ENCODE measurements around the gene WNT3A.

DNA sequence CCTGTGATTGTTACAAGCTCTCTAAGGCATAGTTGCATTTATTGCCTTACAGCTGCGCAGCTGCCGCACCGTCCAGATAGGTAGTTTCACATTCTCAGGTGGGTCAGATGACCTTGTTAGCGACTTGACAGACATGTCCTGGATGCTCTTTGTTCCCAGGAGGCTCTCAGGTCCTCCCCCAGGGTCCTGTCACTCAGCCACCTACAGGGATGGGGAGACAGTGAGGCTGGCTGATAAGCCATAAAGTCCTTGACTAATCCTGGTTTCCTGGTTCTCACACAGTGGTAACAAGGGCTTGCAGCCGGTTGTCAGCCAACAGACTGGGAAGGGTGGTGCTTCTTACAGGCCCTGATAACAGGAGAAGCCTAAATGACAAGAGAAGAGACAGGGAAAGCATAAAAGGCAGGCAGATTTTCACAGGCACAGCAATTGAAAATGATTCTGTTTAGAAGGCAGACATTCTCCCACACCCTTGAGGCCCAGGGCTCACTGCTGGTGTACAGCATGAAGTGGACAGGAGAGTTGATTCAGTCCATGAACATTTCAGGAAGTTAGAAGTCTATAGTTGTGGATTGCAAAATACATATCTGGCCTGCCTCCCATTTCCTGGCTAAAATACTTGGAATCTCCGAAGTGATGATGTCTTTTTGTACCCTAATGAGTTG lies 78.6 kb downstream of the WNT3A start:
- TF ChIP-seq, protein P1, sequence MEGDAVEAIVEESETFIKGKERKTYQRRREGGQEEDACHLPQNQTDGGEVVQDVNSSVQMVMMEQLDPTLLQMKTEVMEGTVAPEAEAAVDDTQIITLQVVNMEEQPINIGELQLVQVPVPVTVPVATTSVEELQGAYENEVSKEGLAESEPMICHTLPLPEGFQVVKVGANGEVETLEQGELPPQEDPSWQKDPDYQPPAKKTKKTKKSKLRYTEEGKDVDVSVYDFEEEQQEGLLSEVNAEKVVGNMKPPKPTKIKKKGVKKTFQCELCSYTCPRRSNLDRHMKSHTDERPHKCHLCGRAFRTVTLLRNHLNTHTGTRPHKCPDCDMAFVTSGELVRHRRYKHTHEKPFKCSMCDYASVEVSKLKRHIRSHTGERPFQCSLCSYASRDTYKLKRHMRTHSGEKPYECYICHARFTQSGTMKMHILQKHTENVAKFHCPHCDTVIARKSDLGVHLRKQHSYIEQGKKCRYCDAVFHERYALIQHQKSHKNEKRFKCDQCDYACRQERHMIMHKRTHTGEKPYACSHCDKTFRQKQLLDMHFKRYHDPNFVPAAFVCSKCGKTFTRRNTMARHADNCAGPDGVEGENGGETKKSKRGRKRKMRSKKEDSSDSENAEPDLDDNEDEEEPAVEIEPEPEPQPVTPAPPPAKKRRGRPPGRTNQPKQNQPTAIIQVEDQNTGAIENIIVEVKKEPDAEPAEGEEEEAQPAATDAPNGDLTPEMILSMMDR (IDR thresholded peaks at IDR 0.05), result no peak
- TF ChIP-seq POLR2A (IDR thresholded peaks at IDR 0.05), result no peak

All from right lobe of liver (tissue), 4 donors.